GM18858 (cell line): ENCODE results near the gene SYT7.

Experiments used
- ATAC-seq: cut with Tn5 transposase; IDR thresholded peaks from one replicate; pipeline ENCODE4 v1.9.1; 2021; ENCODE audit not compliant: unreplicated experiment

Gene SYT7

GRCh38 chr11:61586792-61587430 lies 6.0 kb upstream of the SYT7 start:
- no peak for ATAC-seq

GRCh38 chr11:61585115-61585514 lies 4.2 kb upstream of the SYT7 start:
- no peak for ATAC-seq

GRCh38 chr11:61581931-61582330 lies 1.1 kb upstream of the SYT7 start:
- no peak for ATAC-seq

- no peak for ATAC-seq
These were observed 496 bp downstream of the SYT7 start for GRCh38 chr11:61580271-61580888.

GRCh38 chr11:61579676-61580270 lies 1.1 kb downstream of the SYT7 start:
- no peak for ATAC-seq

- no peak for ATAC-seq
These were observed 1.8 kb downstream of the SYT7 start for GRCh38 chr11:61578819-61579675.

- ATAC-seq: no peak
These were observed 3.3 kb downstream of the SYT7 start for GRCh38 chr11:61577383-61578118.

- no peak for ATAC-seq
These were observed 4.7 kb downstream of the SYT7 start for GRCh38 chr11:61575886-61576861.

- ATAC-seq: no peak
These were observed 6.3 kb downstream of the SYT7 start for GRCh38 chr11:61574611-61575010.

GRCh38 chr11:61572913-61573312 lies 8.0 kb downstream of the SYT7 start:
- no peak for ATAC-seq

GRCh38 chr11:61571869-61572268 lies 9.0 kb downstream of the SYT7 start:
- no peak for ATAC-seq

- ATAC-seq: no peak
These were observed 9.5 kb downstream of the SYT7 start for GRCh38 chr11:61571337-61571736.

- no peak for ATAC-seq
These were observed 11.2 kb downstream of the SYT7 start for GRCh38 chr11:61569701-61570100.

GRCh38 chr11:61569018-61569417 lies 11.9 kb downstream of the SYT7 start:
- no peak for ATAC-seq

GRCh38 chr11:61567286-61568061 lies 13.4 kb downstream of the SYT7 start:
- no peak for ATAC-seq

- ATAC-seq: no peak
These were observed 15.8 kb downstream of the SYT7 start for GRCh38 chr11:61564936-61565696.

GRCh38 chr11:61560751-61561150 lies 20.1 kb downstream of the SYT7 start:
- no peak for ATAC-seq

GRCh38 chr11:61556621-61557020 lies 24.3 kb downstream of the SYT7 start:
- ATAC-seq: no peak
